Measurements from ENCODE around the gene ARFGAP3.

ARFGAP3 gene, protein sequence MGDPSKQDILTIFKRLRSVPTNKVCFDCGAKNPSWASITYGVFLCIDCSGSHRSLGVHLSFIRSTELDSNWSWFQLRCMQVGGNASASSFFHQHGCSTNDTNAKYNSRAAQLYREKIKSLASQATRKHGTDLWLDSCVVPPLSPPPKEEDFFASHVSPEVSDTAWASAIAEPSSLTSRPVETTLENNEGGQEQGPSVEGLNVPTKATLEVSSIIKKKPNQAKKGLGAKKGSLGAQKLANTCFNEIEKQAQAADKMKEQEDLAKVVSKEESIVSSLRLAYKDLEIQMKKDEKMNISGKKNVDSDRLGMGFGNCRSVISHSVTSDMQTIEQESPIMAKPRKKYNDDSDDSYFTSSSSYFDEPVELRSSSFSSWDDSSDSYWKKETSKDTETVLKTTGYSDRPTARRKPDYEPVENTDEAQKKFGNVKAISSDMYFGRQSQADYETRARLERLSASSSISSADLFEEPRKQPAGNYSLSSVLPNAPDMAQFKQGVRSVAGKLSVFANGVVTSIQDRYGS

DNA sequence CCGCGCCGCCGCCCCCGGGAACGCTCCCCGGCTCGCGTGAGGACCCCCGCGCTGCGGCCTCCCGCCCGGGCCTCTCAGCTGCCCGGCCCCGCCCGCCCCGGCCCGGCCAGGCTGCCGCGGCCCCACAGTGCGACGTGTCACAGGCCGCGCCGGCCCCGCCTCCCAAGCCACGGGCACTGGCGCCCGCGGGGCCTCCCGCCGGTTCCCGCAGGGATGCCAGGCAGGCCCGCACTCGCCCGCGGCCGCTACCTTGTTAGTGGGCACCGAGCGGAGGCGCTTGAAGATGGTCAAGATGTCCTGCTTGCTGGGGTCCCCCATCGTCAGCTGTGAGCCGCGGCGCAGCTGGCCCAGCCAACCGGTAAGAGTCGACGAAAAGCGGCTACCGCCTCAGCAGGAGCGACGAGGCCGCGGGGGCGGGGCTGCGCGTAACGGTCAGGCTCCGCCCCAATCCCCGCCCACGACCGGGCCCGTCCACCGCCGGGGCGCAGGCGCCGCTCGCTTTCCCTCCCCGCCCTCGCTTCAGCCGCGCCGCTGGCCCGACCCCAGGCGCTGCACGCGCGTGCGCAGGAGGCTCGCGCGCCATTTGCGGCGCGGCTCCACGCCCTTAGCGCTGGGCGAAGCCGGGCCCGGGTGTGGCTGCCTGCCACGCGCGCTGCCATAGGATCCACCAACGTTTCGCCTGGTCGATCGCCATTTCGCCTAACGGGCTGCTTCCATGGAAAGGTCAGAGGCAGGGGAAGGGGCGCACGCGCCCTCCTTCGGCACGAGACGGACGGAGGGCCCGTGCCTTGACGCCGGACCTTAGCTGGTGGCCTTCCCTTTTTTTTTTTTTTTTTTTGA lies at the start of gene ARFGAP3:
Gene ARFGAP3, minus strand, starts transcription at position 409 of the 840 bp plus-strand sequence. Its CDS starts 91 bp downstream, at position 318.
- H3K36me3 ChIP-seq (ENCODE audit: control insufficient read depth in 2 of 2, insufficient read depth in 1 of 2, low read length in 2 of 2), result peaks cover 0 to 6% of the 10 kb centered on the region in 2 experiments; a peak in 1 of 3 replicates
- H3K4me1 ChIP-seq (ENCODE audit: control insufficient read depth, insufficient read depth, low read length), result peaks cover 14% of the 10 kb centered on the region
- peak within 1 kb of the TSS; percentile 76 for H3K4me3 ChIP-seq (ENCODE audit: low read depth, low read length)
- H3K27ac ChIP-seq (ENCODE audit: extremely low read depth, low read depth, low read length), result peak within 1 kb of the TSS; percentile 81
- H3K9me3 ChIP-seq (ENCODE audit: control insufficient read depth, insufficient read depth, low read depth, low read length), result no peaks in the 10 kb centered on the region
- ChIA-PET CTCF (interaction anchor here (0.6 to 4.4 kb wide), 7 partner anchors 11 to 268 kb away, joined by 4 to 61 read pairs (median 6); no protein-coding TSS in a partner anchor), POLR2A (interaction anchor here (0.6 to 1.4 kb wide), 6 partner anchors 10 to 330 kb away, joined by 3 to 6 read pairs (median 3); partner anchors contain the start of genes POLDIP3 and TTLL12)
- TF ChIP-seq ZNF626 (tag by site-specific recombination; IDR thresholded peaks at IDR 0.05) (no peak), ZNF423 (tag by site-specific recombination; IDR thresholded peaks at IDR 0.05) (no peak), ZNF24 (tag by site-specific recombination; IDR thresholded peaks at IDR 0.05) (no peak), ZNF211 (tag by site-specific recombination; IDR thresholded peaks at IDR 0.05; ENCODE audit: low read depth) (no peak), ZNF350 (tag by site-specific recombination; IDR thresholded peaks at IDR 0.05) (no peak), OSR2 (tag by site-specific recombination; IDR thresholded peaks at IDR 0.05) (peak; percentile 83), KLF16 (tag by site-specific recombination; IDR thresholded peaks at IDR 0.05) (peak; percentile 42; the same call in 1 of the 2 replicates), ZNF239 (tag by site-specific recombination; IDR thresholded peaks at IDR 0.05) (no peak), ZNF302 (tag by site-specific recombination; IDR thresholded peaks at IDR 0.05; ENCODE audit: low read depth) (no peak), GLI2 (tag by site-specific recombination; IDR thresholded peaks at IDR 0.05; ENCODE audit: borderline replicate concordance, low read depth) (no peak), ZFP3 (tag by site-specific recombination; IDR thresholded peaks at IDR 0.05; ENCODE audit: low read depth) (no peak), ZNF747 (tag by site-specific recombination; IDR thresholded peaks at IDR 0.05) (no peak), ZNF623 (tag by site-specific recombination; IDR thresholded peaks at IDR 0.05) (no peak), ZBTB1 (tag by site-specific recombination; IDR thresholded peaks at IDR 0.05) (no peak), ZNF571 (tag by site-specific recombination; IDR thresholded peaks at IDR 0.05) (no peak), ZNF621 (tag by site-specific recombination; IDR thresholded peaks at IDR 0.05) (no peak), MYNN (tag by site-specific recombination; IDR thresholded peaks at IDR 0.05; ENCODE audit: borderline replicate concordance) (no peak), RBAK (tag by site-specific recombination; IDR thresholded peaks at IDR 0.05) (no peak), ZNF624 (tag by site-specific recombination; IDR thresholded peaks at IDR 0.05) (no peak), SETDB1 (IDR thresholded peaks at IDR 0.05; ENCODE audit: insufficient read length, low read length) (peak; percentile 91)
- TF ChIP-seq, protein P1, sequence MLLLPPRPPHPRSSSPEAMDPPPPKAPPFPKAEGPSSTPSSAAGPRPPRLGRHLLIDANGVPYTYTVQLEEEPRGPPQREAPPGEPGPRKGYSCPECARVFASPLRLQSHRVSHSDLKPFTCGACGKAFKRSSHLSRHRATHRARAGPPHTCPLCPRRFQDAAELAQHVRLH (tag by site-specific recombination; IDR thresholded peaks at IDR 0.05), result 0 out of 2 replicates have a peak, but pooled peaks have one; percentile 16
- TF ChIP-seq, protein P2, sequence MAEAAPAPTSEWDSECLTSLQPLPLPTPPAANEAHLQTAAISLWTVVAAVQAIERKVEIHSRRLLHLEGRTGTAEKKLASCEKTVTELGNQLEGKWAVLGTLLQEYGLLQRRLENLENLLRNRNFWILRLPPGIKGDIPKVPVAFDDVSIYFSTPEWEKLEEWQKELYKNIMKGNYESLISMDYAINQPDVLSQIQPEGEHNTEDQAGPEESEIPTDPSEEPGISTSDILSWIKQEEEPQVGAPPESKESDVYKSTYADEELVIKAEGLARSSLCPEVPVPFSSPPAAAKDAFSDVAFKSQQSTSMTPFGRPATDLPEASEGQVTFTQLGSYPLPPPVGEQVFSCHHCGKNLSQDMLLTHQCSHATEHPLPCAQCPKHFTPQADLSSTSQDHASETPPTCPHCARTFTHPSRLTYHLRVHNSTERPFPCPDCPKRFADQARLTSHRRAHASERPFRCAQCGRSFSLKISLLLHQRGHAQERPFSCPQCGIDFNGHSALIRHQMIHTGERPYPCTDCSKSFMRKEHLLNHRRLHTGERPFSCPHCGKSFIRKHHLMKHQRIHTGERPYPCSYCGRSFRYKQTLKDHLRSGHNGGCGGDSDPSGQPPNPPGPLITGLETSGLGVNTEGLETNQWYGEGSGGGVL (tag by site-specific recombination; IDR thresholded peaks at IDR 0.05), result no peak
- TF ChIP-seq, protein P3, sequence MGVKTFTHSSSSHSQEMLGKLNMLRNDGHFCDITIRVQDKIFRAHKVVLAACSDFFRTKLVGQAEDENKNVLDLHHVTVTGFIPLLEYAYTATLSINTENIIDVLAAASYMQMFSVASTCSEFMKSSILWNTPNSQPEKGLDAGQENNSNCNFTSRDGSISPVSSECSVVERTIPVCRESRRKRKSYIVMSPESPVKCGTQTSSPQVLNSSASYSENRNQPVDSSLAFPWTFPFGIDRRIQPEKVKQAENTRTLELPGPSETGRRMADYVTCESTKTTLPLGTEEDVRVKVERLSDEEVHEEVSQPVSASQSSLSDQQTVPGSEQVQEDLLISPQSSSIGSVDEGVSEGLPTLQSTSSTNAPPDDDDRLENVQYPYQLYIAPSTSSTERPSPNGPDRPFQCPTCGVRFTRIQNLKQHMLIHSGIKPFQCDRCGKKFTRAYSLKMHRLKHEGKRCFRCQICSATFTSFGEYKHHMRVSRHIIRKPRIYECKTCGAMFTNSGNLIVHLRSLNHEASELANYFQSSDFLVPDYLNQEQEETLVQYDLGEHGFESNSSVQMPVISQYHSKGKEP (tag by site-specific recombination; IDR thresholded peaks at IDR 0.05), result peak; percentile 9; the same call in 1 of the 2 replicates
- TF ChIP-seq, protein P4, sequence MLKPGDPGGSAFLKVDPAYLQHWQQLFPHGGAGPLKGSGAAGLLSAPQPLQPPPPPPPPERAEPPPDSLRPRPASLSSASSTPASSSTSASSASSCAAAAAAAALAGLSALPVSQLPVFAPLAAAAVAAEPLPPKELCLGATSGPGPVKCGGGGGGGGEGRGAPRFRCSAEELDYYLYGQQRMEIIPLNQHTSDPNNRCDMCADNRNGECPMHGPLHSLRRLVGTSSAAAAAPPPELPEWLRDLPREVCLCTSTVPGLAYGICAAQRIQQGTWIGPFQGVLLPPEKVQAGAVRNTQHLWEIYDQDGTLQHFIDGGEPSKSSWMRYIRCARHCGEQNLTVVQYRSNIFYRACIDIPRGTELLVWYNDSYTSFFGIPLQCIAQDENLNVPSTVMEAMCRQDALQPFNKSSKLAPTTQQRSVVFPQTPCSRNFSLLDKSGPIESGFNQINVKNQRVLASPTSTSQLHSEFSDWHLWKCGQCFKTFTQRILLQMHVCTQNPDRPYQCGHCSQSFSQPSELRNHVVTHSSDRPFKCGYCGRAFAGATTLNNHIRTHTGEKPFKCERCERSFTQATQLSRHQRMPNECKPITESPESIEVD (tag by site-specific recombination; IDR thresholded peaks at IDR 0.05), result no peak
- TF ChIP-seq, protein P5, sequence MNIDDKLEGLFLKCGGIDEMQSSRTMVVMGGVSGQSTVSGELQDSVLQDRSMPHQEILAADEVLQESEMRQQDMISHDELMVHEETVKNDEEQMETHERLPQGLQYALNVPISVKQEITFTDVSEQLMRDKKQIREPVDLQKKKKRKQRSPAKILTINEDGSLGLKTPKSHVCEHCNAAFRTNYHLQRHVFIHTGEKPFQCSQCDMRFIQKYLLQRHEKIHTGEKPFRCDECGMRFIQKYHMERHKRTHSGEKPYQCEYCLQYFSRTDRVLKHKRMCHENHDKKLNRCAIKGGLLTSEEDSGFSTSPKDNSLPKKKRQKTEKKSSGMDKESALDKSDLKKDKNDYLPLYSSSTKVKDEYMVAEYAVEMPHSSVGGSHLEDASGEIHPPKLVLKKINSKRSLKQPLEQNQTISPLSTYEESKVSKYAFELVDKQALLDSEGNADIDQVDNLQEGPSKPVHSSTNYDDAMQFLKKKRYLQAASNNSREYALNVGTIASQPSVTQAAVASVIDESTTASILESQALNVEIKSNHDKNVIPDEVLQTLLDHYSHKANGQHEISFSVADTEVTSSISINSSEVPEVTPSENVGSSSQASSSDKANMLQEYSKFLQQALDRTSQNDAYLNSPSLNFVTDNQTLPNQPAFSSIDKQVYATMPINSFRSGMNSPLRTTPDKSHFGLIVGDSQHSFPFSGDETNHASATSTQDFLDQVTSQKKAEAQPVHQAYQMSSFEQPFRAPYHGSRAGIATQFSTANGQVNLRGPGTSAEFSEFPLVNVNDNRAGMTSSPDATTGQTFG (tag by site-specific recombination; IDR thresholded peaks at IDR 0.05; ENCODE audit: borderline replicate concordance), result no peak
- TF ChIP-seq, protein P6, sequence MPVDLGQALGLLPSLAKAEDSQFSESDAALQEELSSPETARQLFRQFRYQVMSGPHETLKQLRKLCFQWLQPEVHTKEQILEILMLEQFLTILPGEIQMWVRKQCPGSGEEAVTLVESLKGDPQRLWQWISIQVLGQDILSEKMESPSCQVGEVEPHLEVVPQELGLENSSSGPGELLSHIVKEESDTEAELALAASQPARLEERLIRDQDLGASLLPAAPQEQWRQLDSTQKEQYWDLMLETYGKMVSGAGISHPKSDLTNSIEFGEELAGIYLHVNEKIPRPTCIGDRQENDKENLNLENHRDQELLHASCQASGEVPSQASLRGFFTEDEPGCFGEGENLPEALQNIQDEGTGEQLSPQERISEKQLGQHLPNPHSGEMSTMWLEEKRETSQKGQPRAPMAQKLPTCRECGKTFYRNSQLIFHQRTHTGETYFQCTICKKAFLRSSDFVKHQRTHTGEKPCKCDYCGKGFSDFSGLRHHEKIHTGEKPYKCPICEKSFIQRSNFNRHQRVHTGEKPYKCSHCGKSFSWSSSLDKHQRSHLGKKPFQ (tag by site-specific recombination; IDR thresholded peaks at IDR 0.05), result no peak
